Aorta (tissue), 5 donors: ENCODE measurements around the gene DDX25. TPM values are rescaled to one million over a fixed set of nuclear protein-coding genes. Genes with fewer than 3 reads are reported as not detected.

ENCODE experiments used
- ATAC-seq: fragments of 200-7000 bp; cut with Tn5 transposase; one replicate; pipeline ENCODE4 v1.9.1; 2022; ENCODE audit warnings: moderate library complexity; ENCODE audit not compliant: low FRiP score
- DNase-seq, 2 donors: peaks; one replicate each; pipeline ENCODE4 v3.0.0-alpha.2; 2020
- H3K27ac ChIP-seq, 2 donors: one replicate each; pipeline ENCODE4 v1.5.1; 2013; ENCODE audit warnings: low read length in 2 of 2, mild to moderate bottlenecking in 2 of 2, moderate library complexity in 2 of 2, control low read depth in 1 of 2, inconsistent platforms in 1 of 2, low read depth in 1 of 2
- H3K27me3 ChIP-seq, 2 donors: one replicate each; pipeline ENCODE4 v1.6.1; 2013; ENCODE audit warnings: control low read depth in 1 of 2, low read length in 1 of 2, mild to moderate bottlenecking in 1 of 2, moderate library complexity in 1 of 2; ENCODE audit not compliant: insufficient read depth in 2 of 2, control insufficient read depth in 1 of 2
- H3K36me3 ChIP-seq, 2 donors: one replicate each; pipeline ENCODE4 v1.6.1; 2013; ENCODE audit warnings: control low read depth in 1 of 2, low read length in 1 of 2, mild to moderate bottlenecking in 1 of 2; ENCODE audit not compliant: insufficient read depth in 2 of 2, control insufficient read depth in 1 of 2
- H3K4me1 ChIP-seq, 2 donors: one replicate each; pipeline ENCODE4 v1.6.1; 2013; ENCODE audit warnings: low read length in 2 of 2, control low read depth in 1 of 2, mild to moderate bottlenecking in 1 of 2, moderate library complexity in 1 of 2; ENCODE audit not compliant: insufficient read depth in 2 of 2, control insufficient read depth in 1 of 2
- H3K4me3 ChIP-seq, 2 donors: one replicate each; pipeline ENCODE4 v1.5.1; 2013; ENCODE audit warnings: low read length in 2 of 2, control low read depth in 1 of 2, mild to moderate bottlenecking in 1 of 2
- H3K9me3 ChIP-seq: one replicate; pipeline ENCODE4 v1.6.1; 2013; ENCODE audit warnings: mild to moderate bottlenecking, low read length; ENCODE audit not compliant: control insufficient read depth
- WGBS, 2 donors: extraction: QIAGEN DNeasy Blood & Tissue Kit; methylation state at CpG; one replicate each; pipeline ENCODE4 v1.1.7; 2013; 5-methylcytosine and 5-hydroxymethylcytosine counted together
- intact Hi-C, 2 donors: fragments of 100-400 bp; cut with DNase I; formaldehyde crosslinking; loops; one replicate each; pipeline versions ENCODE4 v1.14.2 to v1.15.0; 2022
- polyA plus RNA-seq, 2 donors: library from polyadenylated mRNA; stranded (reverse); fragments of 200-250 nt; gene quantifications; one replicate each; pipeline ENCODE4 v1.2.3, GENCODE V29; 2013
- total RNA-seq, 2 donors: library from RNA; stranded (reverse); fragmentation: NEBNext Ultra II Directional; extraction: Animal tissue kit (Norgen Biotek cat#: 25700); gene quantifications; one replicate each; pipeline ENCODE4 v1.2.1, GENCODE V29; 2021
- donor health status: healthy with polysubstance abuse.
- donor health status: Bipolar disorder and iron deficiency.
- donor health status: DM: no; HTN: no; CAD: no.
- donor health status: DM: no; HTN: no; CAD: no.
- donor health status: DM: yes; HTN: yes; CAD: no.

The DDX25 gene
- total and polyA plus RNA-seq, 4 donors: 0.30 TPM; not detected in 3

GRCh38 chr11:125874556-125875124 lies 29.7 kb upstream of the DDX25 start:
- Histone ChIP-seq H3K27me3 (no peaks in the 10 kb centered on the region), H3K4me3 (no peak overlapping the region), H3K27ac (no peak overlapping the region), H3K9me3 (no peaks in the 10 kb centered on the region), H3K36me3 (no peaks in the 10 kb centered on the region), H3K4me1 (no peaks in the 10 kb centered on the region)
- WGBS, 2 donors: 10 to 13% methylated on average over 8 of the region's 8 CpGs
- DNase-seq (peak in 1 of 2 donors; percentile 59), ATAC-seq (peak; percentile 78)
- intact Hi-C loops: loop anchor here in 1 of 2 donors (5.0 to 10.0 kb wide), 2 partner anchors 152 to 440 kb away; no protein-coding TSS in a partner anchor

GRCh38 chr11:125881291-125881690 lies 23.0 kb upstream of the DDX25 start:
- no peaks in the 10 kb centered on the region for H3K9me3 ChIP-seq
- WGBS, 2 donors: 72 to 91% methylated on average over 1 of the region's 1 CpG
- intact Hi-C loops: loop anchor here (10.0 kb wide), 2 partner anchors 256 to 926 kb away; partner anchors contain the start of genes CHEK1 (in 2 of the 2) and CCDC15 (in 1 of the 2)

GRCh38 chr11:125883375-125883774 lies 20.9 kb upstream of the DDX25 start:
- ATAC-seq: no peak
- Histone ChIP-seq H3K4me1 (no peaks in the 10 kb centered on the region), H3K9me3 (no peaks in the 10 kb centered on the region), H3K36me3 (no peaks in the 10 kb centered on the region), H3K27me3 (no peaks in the 10 kb centered on the region), H3K4me3 (no peak overlapping the region), H3K27ac (no peak overlapping the region)
- DNase-seq: no peak
- 82 to 90% methylated on average over 8 of the region's 8 CpGs for WGBS, 2 donors
- intact Hi-C loops: loop anchor here (10.0 kb wide), 2 partner anchors 259 to 929 kb away; partner anchors contain the start of genes CHEK1 (in 2 of the 2) and CCDC15 (in 1 of the 2)

More at GRCh38 chr11:125881291-125881690, 23.0 kb upstream of the DDX25 start:
- H3K27ac ChIP-seq: no peak overlapping the region
- no peak for DNase-seq
- no peak overlapping the region for H3K4me3 ChIP-seq
- no peak for ATAC-seq
- H3K36me3 ChIP-seq: no peaks in the 10 kb centered on the region
- no peaks in the 10 kb centered on the region for H3K27me3 ChIP-seq
- no peaks in the 10 kb centered on the region for H3K4me1 ChIP-seq

GRCh38 chr11:125886997-125887372 lies 17.3 kb upstream of the DDX25 start:
- Histone ChIP-seq H3K4me1 (no peaks in the 10 kb centered on the region), H3K27ac (peak overlapping the region in 1 of 2 donors; percentile 26), H3K4me3 (peak overlapping the region in 1 of 2 donors; percentile 24), H3K36me3 (no peaks in the 10 kb centered on the region), H3K27me3 (no peaks in the 10 kb centered on the region), H3K9me3 (no peaks in the 10 kb centered on the region)
- intact Hi-C loops: loop anchor here (5.0 to 10.0 kb wide), 3 partner anchors 262 to 932 kb away; partner anchors contain the start of genes CHEK1 (in 2 of the 2) and CCDC15 (in 1 of the 2)
- ATAC-seq (peak; percentile 68), DNase-seq (peak; percentile 58 to 83)
- 13 to 17% methylated on average over 24 of the region's 24 CpGs for WGBS, 2 donors

- Histone ChIP-seq H3K27me3 (no peaks in the 10 kb centered on the region), H3K4me1 (no peaks in the 10 kb centered on the region), H3K36me3 (no peaks in the 10 kb centered on the region), H3K9me3 (no peaks in the 10 kb centered on the region), H3K4me3 (peak within 1 kb of the TSS; percentile 79 to 93), H3K27ac (peak within 1 kb of the TSS; percentile 15 to 86)
- ATAC-seq (peak; percentile 99), DNase-seq (peak; percentile 96 to 98)
- intact Hi-C loops: loop anchor here (5.0 to 10.0 kb wide), 3 partner anchors 263 to 933 kb away; partner anchors contain the start of genes CHEK1 (in 2 of the 2) and CCDC15 (in 1 of the 2)
- 0% methylated on average over 87 to 91 of the region's 91 CpGs for WGBS, 2 donors
Measured at GRCh38 chr11:125887373-125888324, 16.7 kb upstream of the DDX25 start, which contains the start of gene HYLS1. Gene HYLS1, plus strand, starts transcription at chr11:125887668. Its CDS starts 11,701 bp downstream, at chr11:125899369.

GRCh38 chr11:125890447-125891100 lies 13.7 kb upstream of the DDX25 start:
- intact Hi-C loops: no loop called here
- DNase-seq (no peak), ATAC-seq (no peak)
- Histone ChIP-seq H3K36me3 (peaks cover 3 to 6% of the 10 kb centered on the region in 2 donors), H3K4me3 (no peak overlapping the region), H3K4me1 (no peaks in the 10 kb centered on the region), H3K27ac (no peak overlapping the region), H3K27me3 (no peaks in the 10 kb centered on the region), H3K9me3 (no peaks in the 10 kb centered on the region)
- WGBS, 2 donors: 44 to 53% methylated on average over 3 of the region's 3 CpGs

GRCh38 chr11:125892071-125892470 lies 12.2 kb upstream of the DDX25 start:
- DNase-seq (no peak), ATAC-seq (no peak)
- intact Hi-C loops: no loop called here
- H3K27me3 ChIP-seq: no peaks in the 10 kb centered on the region
- no peaks in the 10 kb centered on the region for H3K4me1 ChIP-seq
- no peak overlapping the region for H3K4me3 ChIP-seq
- no peak overlapping the region for H3K27ac ChIP-seq
- H3K36me3 ChIP-seq: peaks cover 3 to 6% of the 10 kb centered on the region in 2 donors
- H3K9me3 ChIP-seq: no peaks in the 10 kb centered on the region

- Histone ChIP-seq H3K36me3 (peaks cover 3 to 6% of the 10 kb centered on the region in 2 donors), H3K4me1 (no peaks in the 10 kb centered on the region), H3K9me3 (no peaks in the 10 kb centered on the region), H3K4me3 (no peak overlapping the region), H3K27me3 (no peaks in the 10 kb centered on the region), H3K27ac (no peak overlapping the region)
- intact Hi-C loops: no loop called here
- ATAC-seq: no peak
- no peak for DNase-seq
Measured at GRCh38 chr11:125892994-125893393, 11.3 kb upstream of the DDX25 start.
